Measurements from ENCODE around the gene NCOA1. TPM values are rescaled to one million over a fixed set of nuclear protein-coding genes. Genes with fewer than 3 reads are reported as not detected.

NCOA1 gene
- polyA plus RNA-seq, 1 of the 3 experiments (the other 2 are of a cell fraction) = 10.7 TPM

- Histone ChIP-seq H3K4me1 (ENCODE audit: control insufficient read depth in 1 of 2, insufficient read depth in 2 of 2, low read depth in 1 of 2, low read length in 1 of 2) (no peaks in the 10 kb centered on the region; a peak in 2 of 4 replicates), H4K20me1 (ENCODE audit: insufficient read depth) (no peaks in the 10 kb centered on the region), H3K4me3 (ENCODE audit: low read depth in 2 of 2, low read length in 1 of 2) (no peak overlapping the region), H3K27me3 (ENCODE audit: insufficient read depth) (no peaks in the 10 kb centered on the region), H3K79me2 (ENCODE audit: insufficient read depth) (0 out of 2 replicates have a peak, but pooled peaks cover 4% of the 10 kb centered on the region), H3F3A (replicated peaks; ENCODE audit: insufficient read depth) (no peaks in the 10 kb centered on the region), H3K4me2 (no peak overlapping the region), H3K9me2 (no peaks in the 10 kb centered on the region), H3K9ac (no peak overlapping the region), H2AFZ (ENCODE audit: low read depth) (no peak overlapping the region), H3K9me3 (no peaks in the 10 kb centered on the region), H3K27ac (ENCODE audit: low read depth in 2 of 2, low read length in 1 of 2) (no peak overlapping the region), H3K36me3 (replicated peaks in 1 of 2; ENCODE audit: control insufficient read depth in 1 of 2, insufficient read depth in 2 of 2, low read length in 1 of 2) (peaks cover 4% of the 10 kb centered on the region in 2 experiments)
- WGBS (ENCODE audit: low lambda C conversion rate) = 96% methylated on average over 2 of the region's 2 CpGs
- ChIA-PET CTCF (no interaction called here), POLR2A (no interaction called here)
- DNase-seq = no peak
- TF ChIP-seq JUND (IDR thresholded peaks at IDR 0.05) (no peak), FOXM1 (IDR thresholded peaks at IDR 0.05; ENCODE audit: low read depth) (no peak), GABPA (IDR thresholded peaks at IDR 0.05; ENCODE audit: low read depth) (no peak), ELF1 (IDR thresholded peaks at IDR 0.05) (no peak), MXI1 (IDR thresholded peaks at IDR 0.05; ENCODE audit: low read depth, low read length) (no peak), SMC3 (IDR thresholded peaks at IDR 0.05; ENCODE audit: low read depth, low read length) (no peak), IRF3 (IDR thresholded peaks at IDR 0.05; ENCODE audit: low read depth, low read length) (no peak), YY1 (IDR thresholded peaks at IDR 0.05; ENCODE audit: low read depth) (no peak), SIN3A (IDR thresholded peaks at IDR 0.05; ENCODE audit: borderline replicate concordance, low read depth, low read length) (no peak), EP300 (IDR thresholded peaks at IDR 0.05; ENCODE audit: borderline replicate concordance in 1 of 2, low read depth in 1 of 2, low read length in 1 of 2) (no peak), POLR2AphosphoS5 (IDR thresholded peaks at IDR 0.05; ENCODE audit: low read depth, low read length) (no peak), ZBTB33 (IDR thresholded peaks at IDR 0.05; ENCODE audit: borderline replicate concordance, low read depth) (no peak), MEF2A (IDR thresholded peaks at IDR 0.05; ENCODE audit: borderline replicate concordance, low read depth) (no peak), EZH2phosphoT487 (IDR thresholded peaks at IDR 0.05; ENCODE audit: borderline replicate concordance, low read depth) (no peak), TCF12 (IDR thresholded peaks at IDR 0.05) (no peak), RXRA (IDR thresholded peaks at IDR 0.05; ENCODE audit: borderline replicate concordance, low read depth) (no peak)
These were observed 103.2 kb downstream of the NCOA1 start for GRCh38 chr2:24594283-24594682.
